ENCODE data around the gene PSMB8.
"Not testable (repeated sequence)": the region's sequence is repeated elsewhere in the genome, so short reads cannot be mapped to it uniquely, and the experiment has no call there.

Gene PSMB8

DNA sequence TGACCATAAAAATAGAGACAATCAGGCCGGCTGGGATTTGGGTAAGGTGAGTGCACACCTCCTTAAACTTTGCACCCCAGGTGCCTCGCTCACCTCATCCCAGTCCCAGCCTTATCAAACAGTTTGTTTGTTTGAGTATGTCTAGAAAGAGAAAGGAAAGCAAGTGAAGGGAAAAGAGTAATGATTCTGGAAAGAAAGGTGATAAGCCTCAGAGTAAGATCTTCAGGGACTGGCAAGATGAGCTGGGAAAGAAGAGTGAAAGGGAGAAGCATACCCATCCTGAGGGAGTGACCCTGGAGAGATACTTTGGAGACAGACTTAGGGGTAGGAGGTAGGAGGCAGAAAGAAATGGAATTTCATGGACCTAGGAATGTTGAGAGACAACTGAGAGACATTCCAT lies 7.0 kb downstream of the PSMB8 start:
- no peak for DNase-seq

DNA sequence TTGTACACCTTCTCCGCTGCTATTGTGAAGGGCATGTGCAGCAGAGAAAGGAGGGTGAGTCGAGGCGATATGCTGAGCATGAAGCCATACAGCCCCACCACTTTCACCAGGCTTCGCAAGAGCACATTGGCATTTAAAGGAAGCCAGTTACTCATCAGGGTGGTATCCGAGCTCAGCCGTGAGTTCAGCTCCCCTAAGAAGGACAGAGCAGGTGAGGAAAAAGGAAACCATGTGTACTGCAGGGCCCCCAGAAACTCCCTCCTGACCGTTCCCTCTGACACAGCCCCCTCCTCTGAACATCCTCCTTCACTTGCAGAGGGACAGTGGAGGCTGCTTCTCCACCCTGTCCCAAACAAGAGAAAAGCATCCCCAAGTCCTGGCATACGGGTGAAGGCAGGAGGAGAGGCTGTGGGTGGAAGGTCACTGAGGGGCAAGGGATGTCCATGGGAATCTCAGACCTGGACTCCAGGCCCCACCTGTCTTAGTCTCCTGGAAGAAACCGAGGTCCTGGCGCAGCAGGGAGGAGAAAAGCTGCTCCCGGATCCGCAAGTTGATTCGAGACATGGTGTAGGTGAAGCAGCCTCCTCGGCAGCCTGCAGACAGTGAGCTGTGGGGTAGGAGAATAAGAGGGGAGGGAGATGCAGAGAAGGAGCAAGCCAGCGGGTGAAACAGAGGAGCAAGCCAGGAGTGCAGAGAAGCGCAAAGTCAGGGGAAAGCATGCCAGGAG lies 8.5 kb downstream of the PSMB8 start:
- no peak for DNase-seq

DNA sequence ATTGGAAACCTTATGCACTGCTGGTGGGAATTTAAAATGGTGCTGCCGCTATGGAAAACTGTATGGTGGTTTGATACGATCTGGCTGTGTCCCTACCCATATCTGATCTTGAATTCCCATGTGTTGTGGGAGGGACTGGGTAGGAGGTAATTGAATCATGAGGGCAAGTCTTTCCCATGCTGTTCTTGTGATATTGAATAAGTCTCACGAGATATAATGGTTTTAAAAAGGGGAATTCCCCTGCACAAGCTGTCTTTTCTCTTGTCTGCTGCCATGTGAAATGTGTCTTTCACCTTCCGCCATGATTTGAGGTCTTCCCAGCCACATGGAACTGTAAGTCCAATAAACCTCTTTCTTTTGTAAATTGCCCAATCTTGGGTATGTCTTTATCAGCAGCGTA lies 10.2 kb downstream of the PSMB8 start:
- DNase-seq, result no peak

DNA sequence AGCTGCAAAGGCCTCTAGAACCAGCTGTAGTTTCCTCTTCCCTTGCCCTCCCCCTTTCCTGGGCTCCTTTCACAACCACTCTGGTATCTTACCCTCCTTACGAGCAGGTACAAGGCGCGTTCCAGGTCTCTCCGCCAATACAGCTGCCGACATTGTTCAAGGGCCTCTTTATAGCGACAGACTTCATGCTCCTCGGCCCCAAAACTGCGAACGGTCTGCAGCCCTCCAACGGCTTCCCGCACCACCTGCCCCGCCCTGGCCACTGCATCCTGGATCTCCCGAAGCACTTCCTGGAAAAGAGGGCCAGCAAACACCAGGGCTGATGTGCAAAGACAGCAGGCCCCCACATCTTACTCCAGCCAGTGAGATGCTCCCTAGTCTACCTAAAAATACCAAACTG lies 11.3 kb downstream of the PSMB8 start:
- DNase-seq, result no peak

DNA sequence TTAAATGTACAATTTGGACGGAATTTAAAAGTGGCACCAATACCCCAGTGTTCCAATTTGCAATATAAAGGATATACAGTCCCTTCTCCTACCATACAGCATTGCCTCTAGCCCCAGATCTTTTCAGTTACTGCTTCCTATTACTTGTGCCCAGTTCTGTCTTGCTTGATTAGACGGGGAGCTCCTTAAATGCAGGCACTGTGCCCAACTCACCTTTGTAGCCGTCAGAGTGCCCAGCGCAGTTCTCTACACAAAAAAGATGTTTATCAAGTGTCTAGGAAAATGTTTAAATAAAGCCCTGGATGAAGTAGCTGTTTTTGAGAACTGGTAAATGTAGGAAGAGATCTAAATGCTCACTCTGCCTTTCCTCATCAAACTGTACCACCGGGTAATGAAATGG lies 12.9 kb downstream of the PSMB8 start:
- no peak for DNase-seq

DNA sequence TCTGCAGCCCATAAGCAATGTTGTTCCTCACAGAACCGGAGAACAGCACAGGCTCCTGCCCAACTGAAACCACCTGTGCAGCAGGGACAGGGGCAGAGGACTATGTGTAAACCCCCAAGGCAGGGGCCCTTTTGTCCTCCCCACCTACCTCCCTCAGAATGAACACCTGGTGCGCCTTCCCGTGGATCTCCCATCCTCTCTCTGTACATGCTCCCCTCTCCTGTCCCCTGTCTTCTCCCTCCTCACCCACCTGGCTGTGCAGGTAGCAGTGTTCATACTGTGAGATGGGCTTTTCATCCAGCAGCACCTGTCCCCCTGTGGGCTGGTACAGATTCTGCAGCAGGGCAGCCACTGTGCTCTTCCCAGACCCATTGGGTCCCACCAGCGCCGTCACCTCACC lies 13.8 kb downstream of the PSMB8 start:
- no peak for DNase-seq

DNA sequence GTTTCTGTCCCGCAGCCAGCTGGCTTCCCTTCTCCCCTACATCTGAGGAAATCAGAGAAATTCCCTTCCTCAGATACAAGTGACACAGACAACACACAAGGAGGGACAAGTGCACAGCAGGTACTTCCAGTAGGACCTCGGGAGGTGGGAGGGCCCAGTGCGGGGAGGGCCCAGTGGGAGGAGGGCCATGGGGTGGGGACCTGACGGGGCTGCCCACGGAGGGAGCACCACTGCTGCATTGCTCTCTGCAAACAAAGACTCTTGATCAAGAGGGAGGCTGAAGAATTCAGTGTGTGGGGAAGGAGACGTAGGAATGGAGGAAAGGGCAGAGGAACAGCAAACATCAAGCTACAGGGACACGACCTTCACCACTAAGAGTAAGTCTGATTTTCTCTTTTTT lies 14.4 kb downstream of the PSMB8 start:
- DNase-seq, result no peak

DNA sequence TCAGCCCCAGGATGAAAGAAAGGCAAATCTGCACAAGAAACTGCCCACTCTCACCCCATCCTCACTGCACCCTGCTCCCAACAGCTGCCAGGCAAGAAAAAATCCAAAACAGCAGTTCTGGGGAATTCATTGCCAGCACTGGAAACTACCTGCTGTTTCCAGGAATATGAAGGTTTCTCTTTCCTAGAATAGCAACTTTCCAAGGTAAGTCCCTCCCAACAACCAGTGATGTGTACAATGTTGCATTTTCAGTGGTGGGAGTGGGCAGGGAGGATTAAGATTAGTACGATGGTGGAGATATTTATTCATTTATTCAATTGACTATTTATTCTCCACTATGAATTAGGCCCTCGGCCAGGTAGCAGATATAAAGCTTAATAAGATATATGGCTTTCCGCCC lies 16.8 kb downstream of the PSMB8 start:
- DNase-seq, result no peak

DNA sequence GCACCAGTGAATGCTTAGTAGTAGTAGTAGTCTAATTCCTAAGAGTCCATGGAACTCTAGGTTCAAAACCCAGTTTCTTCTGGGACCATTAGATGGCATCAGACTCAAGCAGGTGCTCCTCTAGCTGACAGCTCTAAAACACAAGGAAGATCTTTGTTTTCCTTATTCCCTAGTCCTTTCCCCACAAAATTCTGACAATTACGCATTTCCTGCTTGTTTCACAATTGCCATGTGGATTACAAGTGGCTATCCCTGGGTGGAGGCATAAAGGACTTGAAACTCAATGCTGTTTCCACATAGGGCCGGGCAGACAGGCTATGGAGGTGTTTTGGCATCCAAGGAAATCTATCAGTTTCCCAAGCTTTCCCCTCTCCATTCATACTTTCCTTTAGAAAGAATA lies 17.9 kb downstream of the PSMB8 start:
- no peak for DNase-seq

DNA sequence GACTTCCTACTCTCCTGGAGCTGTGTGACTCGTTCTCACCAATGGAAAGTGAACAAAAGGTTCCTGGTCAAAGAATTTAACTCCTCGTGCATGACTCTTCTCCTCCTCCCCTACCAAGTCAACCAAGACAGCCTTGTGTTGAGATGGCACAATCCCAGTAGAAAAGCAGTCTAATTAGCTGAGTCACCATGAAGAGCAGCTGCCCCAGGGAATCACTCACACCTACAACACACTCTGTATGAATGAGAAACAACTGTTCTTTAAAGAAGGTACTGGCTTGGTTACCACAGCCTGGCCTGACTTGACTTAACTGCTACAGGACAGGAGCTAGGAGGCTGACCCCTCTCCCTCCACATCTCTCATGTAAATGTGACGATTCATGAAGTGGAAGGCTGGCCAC lies 24.1 kb downstream of the PSMB8 start:
- no peak for DNase-seq

DNA sequence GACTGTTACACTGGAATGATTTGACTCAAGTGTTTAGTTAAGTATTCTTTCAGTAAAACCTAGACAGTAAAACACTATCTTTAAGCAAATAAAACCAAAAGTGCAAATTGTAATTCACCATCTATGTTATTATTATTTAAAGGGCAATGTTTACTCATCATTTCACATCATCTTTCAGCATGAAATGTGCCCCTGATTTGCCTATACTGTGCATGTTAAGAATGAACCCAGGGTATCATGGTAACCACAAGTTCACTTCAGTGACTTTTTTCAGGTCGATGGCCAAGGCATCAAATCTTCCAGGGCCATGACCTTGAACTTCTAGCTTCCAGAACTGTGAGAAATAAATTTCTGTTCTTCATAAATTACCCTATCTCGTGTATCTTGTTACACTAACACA lies 25.0 kb downstream of the PSMB8 start:
- no peak for DNase-seq

DNA sequence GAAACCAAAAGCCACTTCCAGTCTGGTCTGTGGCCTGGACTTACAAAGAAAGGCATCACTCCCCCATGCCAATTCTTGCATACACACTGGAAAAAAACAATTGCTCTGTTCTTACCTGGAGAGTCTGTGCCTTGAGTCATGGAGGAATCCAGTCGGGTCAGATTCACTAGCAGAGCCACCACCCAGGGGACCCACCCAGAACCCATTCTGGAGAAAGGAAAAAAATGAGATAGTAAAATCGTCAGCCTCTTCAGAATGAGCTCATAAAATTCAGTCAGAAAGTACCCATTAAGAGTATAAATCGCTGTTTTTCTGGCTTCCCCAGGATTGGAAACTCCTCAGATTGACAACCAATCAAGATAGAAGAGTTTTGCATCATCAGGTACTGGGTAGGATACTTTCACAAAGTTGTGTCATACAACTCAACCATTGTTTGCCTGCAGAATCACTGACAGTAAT lies 27.1 kb downstream of the PSMB8 start, which contains the start of gene HLA-DOB:
HLA-DOB (minus strand) TSS at position 257 of the 459 bp plus-strand sequence; CDS start at position 206, 51 bp downstream.
- no peak for DNase-seq

DNA sequence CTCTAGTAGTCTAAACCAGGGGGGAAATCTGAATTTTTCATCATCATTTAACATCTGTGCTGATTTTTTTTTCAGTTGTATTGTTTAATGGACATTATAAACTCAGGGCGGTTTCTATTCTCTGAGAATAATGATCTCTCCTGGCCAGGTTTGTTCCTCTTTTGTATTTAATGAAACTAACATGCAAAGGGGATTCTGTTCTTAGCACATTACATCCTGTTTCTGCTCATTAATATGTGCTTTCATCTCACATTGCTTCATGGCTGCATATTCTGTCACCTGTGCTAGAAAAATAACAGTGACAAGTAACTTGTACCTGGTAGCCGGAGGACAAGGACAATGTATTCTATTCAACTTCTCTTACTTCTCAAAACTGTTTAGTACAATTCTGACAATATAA lies 27.9 kb downstream of the PSMB8 start:
- no peak for DNase-seq

DNA sequence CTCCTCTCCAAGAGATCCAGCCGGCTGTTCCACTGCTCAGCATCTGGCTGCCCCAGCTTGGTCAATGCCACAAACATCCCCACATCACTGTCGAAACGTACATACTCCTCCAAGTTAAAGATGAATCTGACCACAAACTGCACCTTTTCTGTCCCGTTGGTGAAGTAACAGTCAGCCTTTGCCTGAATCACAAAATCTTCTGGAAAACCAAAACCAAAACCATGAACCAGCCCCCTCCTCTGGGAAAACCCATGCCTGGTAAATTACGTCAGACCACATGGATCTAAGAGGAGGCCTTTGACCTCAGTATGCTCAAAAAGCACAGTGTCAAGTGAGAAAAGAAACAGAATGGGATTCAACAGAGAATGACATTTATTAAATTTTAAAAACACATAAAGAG lies 28.7 kb downstream of the PSMB8 start:
- DNase-seq, result no peak

DNA sequence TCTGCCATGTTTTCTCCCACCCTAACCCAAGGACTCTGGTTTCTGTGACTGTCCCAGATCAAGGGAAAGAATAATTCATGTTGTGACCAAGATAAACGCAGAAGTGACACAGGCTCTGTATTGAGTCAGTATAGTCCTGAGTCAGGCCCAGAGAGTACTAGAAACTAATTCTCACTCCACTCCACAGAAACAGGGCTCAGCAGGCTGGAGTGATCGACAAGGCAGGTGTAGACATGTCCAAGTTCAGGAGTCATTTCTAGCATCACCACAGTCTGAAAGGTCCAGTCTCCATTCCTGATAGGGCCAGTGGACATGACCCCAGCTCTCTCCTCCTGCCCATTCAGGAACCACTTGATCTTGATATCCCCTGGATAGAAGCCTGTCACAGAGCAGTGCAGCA lies 29.7 kb downstream of the PSMB8 start:
- DNase-seq, result no peak

DNA sequence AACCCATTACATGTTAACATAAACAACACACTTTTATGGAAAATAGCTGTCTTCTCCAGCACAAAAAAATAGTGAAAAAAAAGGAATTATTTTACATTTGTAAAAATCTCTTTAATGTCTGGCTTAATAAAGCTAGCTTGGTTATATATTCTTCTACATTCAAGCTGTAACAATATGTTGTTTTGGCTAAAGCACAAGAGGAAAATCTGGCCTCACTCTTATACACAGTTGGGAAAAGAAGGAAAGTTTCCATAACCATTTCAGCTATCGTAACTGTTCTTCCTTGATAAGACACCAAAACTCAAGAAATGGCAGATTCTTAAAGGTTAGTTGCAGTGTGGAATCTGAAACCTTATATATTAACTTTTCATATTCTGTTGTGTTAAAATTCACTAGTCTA lies 34.7 kb downstream of the PSMB8 start:
- DNase-seq, result no peak

DNA sequence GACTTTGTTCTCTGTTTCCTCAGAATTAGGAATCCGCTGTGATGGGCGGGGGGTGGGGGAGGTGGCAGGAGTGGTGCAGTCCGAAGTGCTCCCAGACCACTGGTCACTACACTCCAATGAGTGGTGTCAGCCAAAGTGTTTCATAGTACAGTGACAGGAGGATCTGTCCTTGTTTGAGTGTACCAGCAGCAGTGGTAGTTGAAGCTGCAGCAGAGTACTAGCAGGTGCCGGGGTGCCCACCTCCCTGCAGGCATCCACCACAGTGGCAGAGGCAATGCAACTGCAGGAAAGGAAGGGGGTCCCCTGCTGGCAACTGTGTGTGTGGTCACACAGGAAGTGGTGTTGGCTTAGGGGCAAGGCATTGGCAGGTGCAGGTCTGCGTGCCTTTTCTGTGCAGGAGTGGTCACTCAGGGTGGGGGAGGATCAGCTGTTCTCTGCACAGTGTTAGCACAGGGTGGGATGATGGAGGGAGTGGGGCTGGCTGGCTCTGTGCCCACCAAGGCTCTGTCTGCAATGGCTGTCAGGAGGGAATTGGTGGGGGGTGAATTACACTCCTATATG lies 36.7 kb downstream of the PSMB8 start:
- no peak for DNase-seq

DNA sequence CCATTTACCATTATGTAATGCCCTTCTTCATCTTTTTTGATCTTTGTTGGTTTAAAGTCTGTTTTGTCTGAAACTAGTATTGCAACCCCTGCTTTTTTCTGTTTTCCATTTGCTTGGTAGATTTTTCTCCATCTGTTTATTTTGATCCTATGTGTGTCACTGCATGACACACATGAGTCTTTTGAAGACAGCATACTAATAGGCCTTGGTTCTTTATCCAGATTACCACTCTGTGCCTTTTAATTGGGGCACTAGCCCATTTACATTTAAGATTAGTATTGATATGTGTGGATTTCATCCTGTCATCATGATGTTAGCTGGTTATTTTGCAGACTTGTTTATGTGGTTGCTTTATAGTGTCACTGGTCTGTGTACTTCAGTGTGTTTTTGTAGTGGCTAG lies 38.4 kb downstream of the PSMB8 start:
- DNase-seq, result not testable (repeated sequence)

DNA sequence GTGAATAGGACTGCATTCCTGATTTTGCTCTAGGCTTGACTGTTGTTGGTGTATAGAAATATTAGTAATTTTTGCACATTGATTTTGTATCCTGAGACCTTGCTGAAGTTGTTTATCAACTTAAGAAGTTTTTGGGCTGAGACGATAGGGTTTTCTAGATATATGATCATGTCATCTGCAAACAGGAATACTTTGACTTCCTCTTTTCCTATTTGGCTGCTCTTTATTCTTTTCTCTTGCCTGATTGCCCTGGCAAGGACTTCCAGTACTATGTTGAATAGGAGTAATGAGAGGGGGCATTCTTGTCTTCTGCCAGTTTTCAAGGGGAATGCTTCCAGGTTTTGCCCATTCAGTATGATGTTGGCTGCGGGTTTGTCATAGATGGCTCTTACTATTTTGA lies 40.4 kb downstream of the PSMB8 start:
- no peak for DNase-seq

DNA sequence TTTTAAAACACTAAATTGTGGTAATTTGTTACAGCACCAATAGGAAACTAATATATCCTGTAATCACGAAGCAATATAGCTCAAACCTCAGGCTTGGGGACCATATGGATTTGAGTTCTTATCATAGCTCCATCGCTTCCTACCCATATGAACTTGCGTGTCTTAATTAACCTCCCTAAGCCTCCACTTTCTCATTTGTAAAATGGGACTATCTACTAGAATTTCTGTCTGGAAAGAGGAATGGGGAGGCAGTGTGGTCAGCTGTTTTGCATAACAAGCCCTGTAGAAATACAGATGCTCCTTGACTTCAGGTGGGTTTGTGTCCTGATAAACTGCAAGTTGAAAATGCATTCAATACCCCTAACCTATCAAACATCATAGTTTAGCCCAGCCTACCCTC lies 44.1 kb downstream of the PSMB8 start:
- no peak for DNase-seq

DNA sequence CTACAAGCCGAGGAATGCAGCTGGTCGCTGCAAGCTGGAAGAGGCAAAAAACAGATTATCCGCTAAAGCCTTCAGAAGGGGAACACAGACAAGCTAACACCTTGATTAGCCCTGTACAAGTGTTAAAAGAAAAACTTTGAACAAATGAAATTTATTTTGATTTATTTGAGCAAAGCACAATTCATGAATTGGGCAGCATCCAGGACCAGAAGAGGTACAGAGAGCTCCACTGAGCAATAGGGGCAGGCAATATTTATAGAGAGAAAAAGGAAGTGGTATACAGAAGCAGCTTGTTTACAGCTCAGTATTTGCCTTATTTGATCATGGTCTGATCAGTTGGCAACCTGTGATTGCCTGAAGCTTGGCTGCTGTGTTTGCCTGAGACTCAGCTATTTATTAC lies 44.7 kb downstream of the PSMB8 start:
- no peak for DNase-seq

DNA sequence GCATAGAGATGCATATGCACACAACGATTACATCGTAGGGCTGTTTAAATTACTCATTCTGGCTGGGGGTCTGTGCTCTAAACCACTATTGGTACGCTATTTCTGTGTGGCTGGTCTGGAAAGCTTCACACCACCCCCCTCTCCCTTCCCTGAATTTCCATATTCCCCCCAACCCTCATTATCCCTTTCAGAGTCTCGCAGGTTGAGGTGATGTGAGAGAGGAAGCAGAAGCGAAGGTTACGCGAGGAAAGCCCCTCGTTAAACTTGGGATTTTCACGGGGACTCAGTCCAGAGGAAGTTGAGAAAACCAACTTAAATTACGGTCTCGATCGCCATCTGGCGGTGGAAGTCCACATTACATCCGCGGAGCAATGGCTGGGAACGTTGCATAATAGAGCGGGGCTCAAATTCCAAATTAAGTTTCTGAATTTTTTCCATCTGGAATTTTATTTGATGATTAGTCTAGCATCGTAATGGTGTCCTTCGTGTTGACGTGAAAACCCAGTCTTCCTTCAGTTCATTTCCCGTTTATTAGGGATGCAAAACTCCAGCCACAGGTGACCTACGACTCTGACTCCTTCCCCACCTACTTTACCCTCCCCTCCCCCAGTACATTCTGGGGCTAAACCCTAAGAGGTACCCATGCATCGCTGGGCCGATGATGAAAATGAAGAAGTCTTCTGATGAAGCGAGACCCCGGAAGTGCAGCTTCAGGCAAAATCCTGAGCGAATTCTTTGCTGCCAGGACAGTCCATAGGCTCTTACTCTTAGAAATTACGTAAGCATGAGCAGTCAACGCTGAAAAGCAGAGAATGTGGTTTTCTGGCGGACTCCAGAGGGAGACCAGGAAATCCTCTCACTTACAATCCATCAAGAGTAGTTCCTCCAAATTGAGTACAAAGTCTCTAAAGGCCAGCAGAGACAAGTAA lies 46.7 kb downstream of the PSMB8 start:
- peak; percentile 68 to 83 (median 80) for DNase-seq

DNA sequence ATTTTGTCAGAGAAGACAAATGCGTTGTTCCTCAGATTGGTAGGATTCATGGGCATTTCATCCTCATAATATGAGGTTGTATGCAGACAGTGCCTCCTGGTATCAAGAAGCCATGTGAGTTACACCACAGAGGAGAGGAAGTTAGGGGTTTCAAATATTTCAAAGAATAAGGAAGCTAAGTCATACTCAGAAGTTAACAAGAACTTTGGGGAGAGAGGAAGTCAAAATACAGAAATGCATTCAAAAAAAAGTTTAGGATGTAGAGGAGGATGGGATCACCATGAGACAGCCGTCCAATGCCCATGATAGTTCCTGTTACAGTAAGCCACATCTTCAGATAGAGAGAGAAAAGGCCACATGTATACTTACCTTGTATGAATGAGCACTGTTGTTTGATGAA lies 49.3 kb downstream of the PSMB8 start:
- no peak for DNase-seq

DNA sequence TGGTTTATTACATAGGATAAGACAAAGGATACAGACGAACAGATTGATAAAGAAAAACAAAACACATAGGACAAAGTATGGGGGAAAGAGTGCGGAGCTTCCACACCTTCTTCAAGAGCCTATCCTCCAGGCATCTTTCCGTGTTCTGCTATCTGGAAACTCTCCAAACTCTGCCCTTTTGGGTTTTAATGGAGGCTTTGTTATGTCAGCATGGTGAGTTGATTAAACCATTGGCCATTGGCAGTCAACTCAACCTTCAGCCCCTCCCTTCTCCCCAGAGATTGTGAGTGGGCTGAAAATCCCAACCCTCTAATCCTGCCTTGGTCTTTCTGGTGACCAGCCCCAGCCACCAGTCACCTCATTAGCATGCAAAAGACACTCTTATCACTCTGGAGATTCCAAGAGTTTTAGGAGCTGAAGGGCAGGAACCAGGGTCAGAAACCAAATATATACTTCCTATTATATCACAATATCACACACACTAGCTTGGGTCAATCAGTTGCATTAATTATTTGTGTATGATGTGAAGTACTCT lies 50.9 kb downstream of the PSMB8 start:
- DNase-seq, result no peak

Data from activated naive CD4-positive, alpha-beta T cell (primary cell).